KOPT-K1 (cell line): Measurements from ENCODE around the gene ARIH2.

Experiments
- H3K27ac ChIP-seq: fragments of 200-600 bp; sonication (generic); 2 replicates; pipeline ENCODE4 v1.5.1; 2016; ENCODE audit warnings: antibody characterized with exemption, mild to moderate bottlenecking, low read depth, low read length; ENCODE audit not compliant: poor library complexity, severe bottlenecking
- H3K36me3 ChIP-seq: fragments of 200-600 bp; sonication (generic); 2 replicates; pipeline ENCODE4 v1.5.1; 2017; ENCODE audit warnings: antibody characterized with exemption, mild to moderate bottlenecking, low read length, moderate library complexity; ENCODE audit not compliant: insufficient read depth
- H3K9me3 ChIP-seq: fragments of 200-600 bp; sonication (generic); 2 replicates; pipeline ENCODE4 v1.5.1; 2017; ENCODE audit warnings: antibody characterized with exemption, low read length, mild to moderate bottlenecking; ENCODE audit not compliant: insufficient read depth, poor library complexity, severe bottlenecking

ARIH2 gene

DNA sequence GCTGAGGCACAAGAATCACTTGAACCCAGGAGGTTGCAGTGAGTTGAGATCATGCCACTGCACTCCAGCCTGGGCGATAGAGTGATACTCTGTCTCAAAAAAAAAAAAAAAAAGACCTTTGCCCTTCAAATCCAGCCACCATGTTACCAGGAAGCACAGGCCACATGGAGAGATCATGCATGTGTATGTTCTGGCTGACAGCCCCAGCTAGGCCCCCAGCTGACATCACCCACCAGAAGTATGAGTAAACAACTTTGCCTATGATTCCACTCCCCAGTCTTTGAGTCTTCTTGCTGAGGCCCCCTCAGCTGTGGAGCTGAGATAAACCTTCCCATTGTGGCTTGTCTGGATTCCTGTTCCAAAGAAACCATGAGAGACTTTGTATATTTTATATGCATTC is 3.3 kb upstream of the ARIH2 start:
- Histone ChIP-seq H3K27ac (no peak overlapping the region), H3K9me3 (no peaks in the 10 kb centered on the region), H3K36me3 (no peaks in the 10 kb centered on the region)

DNA sequence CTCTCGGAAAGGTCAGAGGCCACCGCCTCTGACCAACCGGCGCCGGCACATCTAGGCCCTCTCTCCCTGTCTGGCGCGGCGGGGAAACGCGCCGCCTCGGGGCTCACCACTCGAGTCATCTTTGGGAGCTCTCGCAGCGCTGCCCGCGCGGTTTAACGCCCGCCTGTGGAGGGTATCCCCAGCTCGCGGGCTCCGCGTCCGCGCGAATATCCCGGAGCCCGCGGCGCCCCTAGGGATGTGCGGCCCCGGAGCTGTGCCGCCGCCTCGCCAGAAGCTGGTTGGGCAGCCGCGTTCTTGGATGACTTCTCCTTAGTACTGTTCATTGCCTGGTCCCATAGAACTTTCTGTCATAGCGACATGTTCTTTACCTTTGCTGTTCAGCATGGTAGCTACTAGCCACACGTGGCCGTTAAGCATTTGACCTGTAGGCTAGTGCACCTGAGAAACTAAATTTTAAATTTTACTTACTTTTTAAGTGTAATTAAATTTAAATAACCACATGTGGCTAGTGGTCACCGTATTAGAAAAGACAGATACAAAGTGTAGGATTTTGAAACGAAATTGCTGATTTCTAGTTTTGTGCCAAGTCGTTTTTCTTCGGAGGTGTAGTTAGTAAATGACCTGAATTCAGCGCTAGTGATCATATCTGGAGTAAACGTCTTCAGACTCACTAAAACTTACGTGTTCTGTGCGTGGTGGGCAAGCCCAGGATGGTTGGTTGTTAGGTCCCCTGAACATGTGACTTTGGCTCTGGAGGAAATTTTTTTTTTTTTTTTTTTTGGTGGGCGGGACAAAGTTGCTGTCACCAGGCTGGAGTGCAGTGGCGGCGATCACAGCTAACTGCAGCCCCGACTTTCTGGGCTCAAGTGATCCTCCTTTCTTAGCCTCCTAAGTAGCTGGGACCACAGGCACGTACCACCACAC is 835 bp downstream of the ARIH2 start:
- Histone ChIP-seq H3K36me3 (peaks cover 32% of the 10 kb centered on the region), H3K27ac (peak overlapping the region; percentile 86), H3K9me3 (no peaks in the 10 kb centered on the region)

DNA sequence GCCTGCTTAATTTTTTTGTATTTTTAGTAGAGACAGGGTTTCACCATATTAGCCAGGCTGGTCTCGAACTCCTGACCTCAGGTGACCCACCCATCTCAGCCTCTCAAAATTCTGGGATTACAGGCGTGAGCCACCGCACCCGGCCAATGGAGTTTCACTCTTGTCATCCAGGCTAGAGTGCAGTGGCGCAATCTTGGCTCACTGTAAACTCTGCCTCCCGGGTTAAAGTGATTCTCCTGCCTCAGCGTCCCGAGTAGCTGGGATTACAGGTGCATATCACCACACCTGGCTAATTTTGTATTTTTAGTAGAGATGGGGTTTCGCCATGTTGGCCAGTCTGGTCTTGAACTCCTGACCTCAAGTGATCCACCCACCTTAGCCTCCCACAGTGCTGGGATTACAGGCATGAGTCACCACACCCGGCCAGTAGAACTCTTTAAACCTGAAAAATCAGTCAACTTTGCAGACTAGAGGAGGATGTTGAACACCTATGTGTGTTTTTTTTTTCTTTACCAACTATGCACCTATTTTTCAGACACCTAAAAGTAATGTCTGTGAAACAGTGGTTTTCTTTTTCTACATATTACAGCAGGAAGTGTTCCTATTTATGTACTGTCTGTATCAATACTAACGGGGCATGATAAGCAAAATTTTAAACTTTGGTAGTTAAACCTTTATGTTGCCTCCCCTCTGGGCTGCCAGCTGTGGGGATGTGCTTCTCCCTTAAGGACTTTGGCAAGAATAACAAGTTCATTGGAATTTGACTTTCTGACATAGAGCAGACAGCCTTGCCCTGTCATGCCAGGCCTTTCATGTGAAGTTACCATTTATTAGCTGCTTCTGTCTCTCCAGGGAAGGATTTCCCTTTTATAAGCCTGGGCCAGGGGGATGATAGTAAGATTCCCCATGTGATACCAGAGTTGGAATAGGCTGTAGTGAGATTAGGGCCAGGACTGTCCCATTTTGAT is 8.1 kb downstream of the ARIH2 start:
- no peaks in the 10 kb centered on the region for H3K9me3 ChIP-seq
- no peak overlapping the region for H3K27ac ChIP-seq
- H3K36me3 ChIP-seq, result peaks cover 99% of the 10 kb centered on the region

DNA sequence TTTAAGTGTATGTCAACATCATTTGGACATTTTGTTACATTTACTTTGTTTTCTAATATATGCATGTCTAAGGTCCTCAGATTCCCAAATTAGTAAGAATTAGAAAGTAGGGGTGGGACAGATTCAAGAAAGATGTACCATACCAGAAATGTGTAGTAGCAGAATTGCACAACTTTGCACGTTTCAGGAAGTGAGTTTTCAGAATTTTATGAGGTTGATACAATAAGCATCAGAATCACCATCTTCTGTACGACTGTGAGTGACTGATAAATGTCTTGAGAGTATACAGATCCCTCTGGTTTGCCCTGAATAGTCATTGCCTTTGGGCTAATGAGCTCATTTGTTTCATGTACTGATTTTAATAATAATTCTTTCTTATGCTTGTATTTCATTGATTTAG is 9.3 kb downstream of the ARIH2 start:
- H3K36me3 ChIP-seq, result peaks cover 98% of the 10 kb centered on the region
- no peaks in the 10 kb centered on the region for H3K9me3 ChIP-seq
- H3K27ac ChIP-seq, result no peak overlapping the region

DNA sequence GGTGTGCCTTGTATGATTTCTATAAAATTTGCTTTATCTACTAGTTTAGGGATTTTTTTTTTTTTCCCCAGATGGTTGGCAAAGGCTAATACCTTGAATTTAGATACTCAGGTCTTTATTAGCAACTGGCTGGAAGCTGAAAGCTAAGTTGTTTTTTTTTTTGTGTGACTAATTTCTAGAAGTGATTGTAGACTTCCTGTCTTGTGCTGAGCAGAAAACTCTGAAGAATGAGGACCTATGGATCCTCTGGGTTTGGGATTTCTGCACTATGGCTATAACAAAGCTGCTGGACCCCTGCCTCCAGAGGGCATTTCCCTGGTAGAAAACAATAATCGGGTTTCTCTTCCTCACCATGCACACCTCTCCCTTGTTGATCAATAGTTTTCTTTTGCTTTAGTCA is 10.0 kb downstream of the ARIH2 start:
- Histone ChIP-seq H3K27ac (no peak overlapping the region), H3K9me3 (no peaks in the 10 kb centered on the region), H3K36me3 (peaks cover 98% of the 10 kb centered on the region)

DNA sequence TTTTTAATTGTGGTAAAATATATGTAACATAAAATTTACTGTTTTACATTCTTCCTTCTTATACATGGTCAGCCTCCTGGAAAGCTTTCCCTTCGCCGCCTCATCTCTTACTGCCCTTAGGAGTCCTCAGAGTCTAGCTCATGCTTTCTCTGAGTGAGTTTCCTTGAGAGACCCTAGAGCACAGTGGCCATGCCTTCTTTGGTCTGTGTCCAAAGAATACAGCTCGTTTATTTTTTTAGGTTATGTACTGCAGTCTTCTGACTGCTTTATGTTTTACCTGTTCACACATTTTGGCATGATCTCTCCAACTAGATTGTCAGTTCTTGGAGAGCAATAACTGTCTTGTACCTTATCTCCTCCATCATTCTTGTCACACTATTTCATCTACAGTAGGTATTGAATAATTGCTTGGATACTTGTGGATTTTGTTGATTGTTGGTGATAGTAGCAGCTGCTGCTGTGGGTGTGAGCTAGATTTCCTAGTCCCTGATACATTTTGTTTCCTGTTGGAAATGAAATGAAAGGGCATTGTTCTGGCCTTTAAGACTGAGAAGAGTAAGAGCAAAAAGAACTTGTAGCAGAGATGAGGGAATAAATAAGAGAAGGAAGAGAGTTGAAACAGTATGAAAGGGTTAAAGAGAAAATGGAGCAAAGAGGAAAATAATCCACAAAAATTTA is 10.9 kb downstream of the ARIH2 start:
- Histone ChIP-seq H3K27ac (no peak overlapping the region), H3K36me3 (peaks cover 98% of the 10 kb centered on the region), H3K9me3 (no peaks in the 10 kb centered on the region)

DNA sequence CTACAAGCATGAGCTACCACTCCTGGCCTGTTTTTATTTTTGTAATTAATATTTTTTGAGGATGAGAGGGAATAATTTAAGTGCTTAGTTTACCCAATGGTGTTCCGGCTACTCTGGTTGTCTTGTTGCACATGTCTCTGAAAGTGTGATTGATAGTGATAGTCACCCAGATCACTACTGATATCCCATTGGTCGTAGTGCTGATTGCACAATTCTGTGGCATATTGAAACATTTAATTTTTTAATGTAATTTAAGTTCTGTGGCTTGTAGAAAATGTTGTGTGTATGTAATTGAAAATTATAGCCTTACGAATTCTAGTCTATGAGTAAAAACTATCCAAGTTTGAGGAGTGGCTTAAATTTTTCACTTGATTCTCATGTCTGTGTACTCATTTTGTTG is 11.9 kb downstream of the ARIH2 start:
- H3K36me3 ChIP-seq, result peaks cover 98% of the 10 kb centered on the region
- H3K27ac ChIP-seq, result no peak overlapping the region
- H3K9me3 ChIP-seq, result no peaks in the 10 kb centered on the region

DNA sequence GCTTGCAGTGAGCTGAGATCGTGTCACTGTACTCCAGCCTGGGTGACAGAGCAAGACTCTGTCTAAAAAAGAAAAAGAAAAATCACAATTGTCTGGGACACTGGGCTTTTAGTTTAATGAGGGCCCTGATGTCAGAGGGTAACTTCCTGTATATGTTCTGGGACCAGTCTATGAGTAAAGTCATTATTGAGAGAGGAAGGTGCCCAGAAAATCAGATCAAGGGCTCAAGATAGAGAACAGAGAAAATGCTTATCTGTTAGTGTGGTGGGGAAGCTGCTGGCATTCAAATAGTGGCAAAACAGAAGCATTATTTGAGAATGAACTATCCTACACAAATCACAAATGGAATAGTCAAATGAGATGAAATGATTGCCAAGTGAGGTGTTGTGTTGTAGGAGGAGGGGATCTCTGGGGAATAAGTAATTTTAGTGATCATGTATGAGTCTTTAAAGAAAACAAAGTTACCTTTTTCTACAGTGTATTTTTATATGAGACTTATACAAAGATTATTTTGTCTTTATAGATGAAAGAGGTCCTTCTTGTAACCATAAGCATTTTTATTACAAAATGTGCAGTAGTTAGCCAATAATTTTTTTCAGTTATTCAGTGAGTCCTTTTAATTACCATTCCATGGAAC is 13.4 kb downstream of the ARIH2 start:
- H3K36me3 ChIP-seq, result peaks cover 96% of the 10 kb centered on the region
- H3K9me3 ChIP-seq, result no peaks in the 10 kb centered on the region
- no peak overlapping the region for H3K27ac ChIP-seq

DNA sequence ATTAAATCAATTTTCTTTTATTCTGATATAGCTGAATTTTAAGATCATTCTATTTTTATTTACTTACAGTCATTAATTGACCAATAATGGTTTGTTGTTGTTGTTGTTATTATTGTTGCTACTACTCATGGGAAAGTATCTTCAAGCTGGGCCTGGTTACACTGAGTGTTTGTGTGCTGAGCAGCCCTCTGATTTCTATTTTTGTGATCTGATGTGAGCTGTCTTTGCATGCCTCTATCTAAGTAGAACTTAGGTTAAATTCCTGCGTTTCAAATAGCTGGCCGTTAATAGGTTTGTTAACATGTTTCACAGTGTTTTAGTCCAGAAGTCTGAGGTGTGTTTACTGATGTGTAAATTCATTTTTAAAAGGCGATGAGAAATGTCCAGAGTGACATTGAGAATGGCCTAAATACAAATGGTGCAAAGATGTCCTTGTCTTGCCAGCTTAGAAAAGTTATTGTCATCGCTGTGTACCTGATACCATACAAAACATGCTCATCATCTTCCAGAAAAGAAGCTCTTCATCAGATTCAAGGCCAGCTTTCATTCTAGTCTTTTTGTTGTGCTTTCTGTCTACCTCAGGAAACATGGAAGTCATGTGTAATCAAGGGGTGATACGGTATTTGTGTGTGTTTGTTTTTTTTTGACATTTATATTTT is 15.8 kb downstream of the ARIH2 start:
- Histone ChIP-seq H3K27ac (no peak overlapping the region), H3K9me3 (no peaks in the 10 kb centered on the region), H3K36me3 (peaks cover 89% of the 10 kb centered on the region)

DNA sequence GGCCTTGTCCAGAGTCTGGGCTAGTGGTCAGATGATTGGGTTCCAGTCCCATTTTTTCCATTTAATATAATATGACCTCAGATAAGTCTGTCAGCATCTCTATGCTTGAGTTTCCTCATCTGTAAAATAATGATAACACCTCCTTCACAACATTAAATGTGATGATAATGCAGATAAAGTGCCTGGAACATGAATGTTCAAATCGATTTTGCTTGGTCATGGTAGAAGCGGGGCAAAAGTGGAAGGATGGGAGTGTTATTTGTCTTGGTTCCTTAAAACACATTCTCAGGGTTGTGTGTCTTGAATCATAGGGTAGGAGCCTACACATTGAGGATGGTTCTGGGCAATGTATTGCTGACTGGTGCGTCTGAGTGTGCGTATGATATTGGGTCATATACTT is 16.9 kb downstream of the ARIH2 start:
- Histone ChIP-seq H3K36me3 (peaks cover 79% of the 10 kb centered on the region), H3K9me3 (no peaks in the 10 kb centered on the region), H3K27ac (no peak overlapping the region)

DNA sequence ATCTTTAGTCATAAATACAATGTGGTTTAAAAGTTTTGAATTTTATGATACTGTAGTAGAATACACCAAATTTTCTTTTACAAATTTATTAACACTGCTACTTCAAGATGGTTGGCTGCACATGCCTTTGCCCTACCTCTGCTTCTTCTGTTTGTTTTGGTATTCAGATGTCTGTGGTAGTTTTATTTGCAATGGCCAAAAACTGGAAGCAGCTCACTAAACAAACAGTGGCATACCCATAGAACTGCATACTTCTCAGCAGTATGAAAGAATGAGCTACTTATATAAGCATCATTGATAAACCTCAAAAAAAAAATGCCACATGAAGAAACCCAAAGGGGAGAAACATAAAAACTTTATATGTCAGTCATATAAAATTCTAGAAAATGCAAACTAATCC is 19.5 kb downstream of the ARIH2 start:
- Histone ChIP-seq H3K27ac (no peak overlapping the region), H3K36me3 (peaks cover 67% of the 10 kb centered on the region), H3K9me3 (no peaks in the 10 kb centered on the region)

DNA sequence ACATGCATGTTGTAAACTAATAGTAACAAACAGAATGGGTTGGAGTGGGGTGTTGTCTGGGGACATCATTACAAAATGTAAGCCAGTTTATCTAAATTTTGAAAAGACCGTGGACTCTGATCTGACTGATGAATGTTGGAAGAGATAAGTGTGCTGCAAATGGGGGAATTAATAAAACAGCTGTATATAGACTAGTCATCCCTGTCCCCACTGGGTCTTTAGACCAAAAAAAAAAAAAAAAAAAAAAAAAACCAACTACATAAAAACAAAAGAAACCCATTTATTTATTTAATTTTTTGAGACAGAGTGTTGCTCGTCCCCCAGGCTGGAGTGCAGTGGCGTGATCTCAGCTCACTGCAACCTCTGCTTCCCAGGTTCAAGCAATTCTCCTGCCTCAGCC is 20.0 kb downstream of the ARIH2 start:
- Histone ChIP-seq H3K36me3 (peaks cover 67% of the 10 kb centered on the region), H3K9me3 (no peaks in the 10 kb centered on the region), H3K27ac (no peak overlapping the region)

DNA sequence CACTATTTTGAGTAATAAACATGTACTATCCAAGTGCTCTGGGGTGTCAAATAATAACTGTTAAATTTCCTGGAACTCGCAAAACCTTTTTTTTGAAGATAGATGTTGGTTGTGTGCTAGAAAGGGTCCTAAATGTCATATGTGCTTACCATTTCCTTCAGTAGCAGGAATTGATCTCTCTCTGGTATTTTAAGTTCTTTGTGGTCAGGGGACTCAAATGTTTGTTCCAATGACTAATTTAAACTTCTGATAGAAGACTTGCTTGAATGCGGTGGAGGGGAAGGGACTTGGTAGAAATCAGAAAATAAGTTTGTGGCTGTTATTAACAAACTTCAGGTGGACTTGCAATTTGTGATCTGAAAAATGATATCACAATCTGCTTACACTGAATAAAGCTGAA is 26.8 kb downstream of the ARIH2 start:
- peaks cover 50% of the 10 kb centered on the region for H3K36me3 ChIP-seq
- no peaks in the 10 kb centered on the region for H3K9me3 ChIP-seq
- no peak overlapping the region for H3K27ac ChIP-seq

DNA sequence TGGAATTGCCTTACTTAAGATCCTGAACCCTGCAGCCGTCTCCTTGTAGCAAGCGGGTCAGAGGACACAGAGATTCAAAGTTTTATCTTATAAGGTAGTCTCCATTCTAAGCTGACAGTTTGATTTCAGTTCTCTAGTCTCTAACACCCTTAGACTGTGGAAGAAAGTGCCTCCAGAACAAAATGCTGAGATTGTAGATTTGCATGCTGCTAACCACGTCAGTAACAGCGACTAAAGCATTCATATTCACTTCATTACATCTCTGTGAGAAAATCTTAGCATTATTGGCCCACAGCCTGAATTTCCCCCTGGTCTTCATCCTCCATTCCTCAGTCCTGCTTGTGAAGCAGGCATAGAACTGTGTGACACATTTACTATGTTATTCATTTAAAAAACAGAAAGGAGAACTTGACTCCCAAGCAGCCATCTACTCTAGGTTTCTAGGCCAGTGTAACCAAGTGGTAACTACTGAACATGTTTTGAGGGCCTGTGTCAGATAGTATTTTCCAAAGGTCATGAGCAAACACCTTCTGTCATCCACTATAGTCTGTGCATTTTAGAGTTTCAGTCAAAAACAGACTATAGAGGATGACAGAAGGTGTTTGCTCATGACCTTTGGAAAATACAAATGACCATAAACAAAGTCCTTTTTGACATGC is 27.4 kb downstream of the ARIH2 start:
- no peak overlapping the region for H3K27ac ChIP-seq
- H3K9me3 ChIP-seq, result no peaks in the 10 kb centered on the region
- H3K36me3 ChIP-seq, result peaks cover 50% of the 10 kb centered on the region
